GM12801 (cell line): ENCODE measurements around the gene ACO1.

Source experiments
- TF ChIP-seq, protein P1 (sequence below): IDR thresholded peaks from one replicate; pipeline ENCODE4 v1.5.1; 2011; ENCODE audit warnings: control low read depth; ENCODE audit not compliant: insufficient read length; ENCODE audit errors: extremely low read depth

Gene ACO1

GRCh38 chr9:32398207-32398606, 13.8 kb downstream of the ACO1 start:
- TF ChIP-seq, protein P1, sequence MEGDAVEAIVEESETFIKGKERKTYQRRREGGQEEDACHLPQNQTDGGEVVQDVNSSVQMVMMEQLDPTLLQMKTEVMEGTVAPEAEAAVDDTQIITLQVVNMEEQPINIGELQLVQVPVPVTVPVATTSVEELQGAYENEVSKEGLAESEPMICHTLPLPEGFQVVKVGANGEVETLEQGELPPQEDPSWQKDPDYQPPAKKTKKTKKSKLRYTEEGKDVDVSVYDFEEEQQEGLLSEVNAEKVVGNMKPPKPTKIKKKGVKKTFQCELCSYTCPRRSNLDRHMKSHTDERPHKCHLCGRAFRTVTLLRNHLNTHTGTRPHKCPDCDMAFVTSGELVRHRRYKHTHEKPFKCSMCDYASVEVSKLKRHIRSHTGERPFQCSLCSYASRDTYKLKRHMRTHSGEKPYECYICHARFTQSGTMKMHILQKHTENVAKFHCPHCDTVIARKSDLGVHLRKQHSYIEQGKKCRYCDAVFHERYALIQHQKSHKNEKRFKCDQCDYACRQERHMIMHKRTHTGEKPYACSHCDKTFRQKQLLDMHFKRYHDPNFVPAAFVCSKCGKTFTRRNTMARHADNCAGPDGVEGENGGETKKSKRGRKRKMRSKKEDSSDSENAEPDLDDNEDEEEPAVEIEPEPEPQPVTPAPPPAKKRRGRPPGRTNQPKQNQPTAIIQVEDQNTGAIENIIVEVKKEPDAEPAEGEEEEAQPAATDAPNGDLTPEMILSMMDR, result no peak

DNA sequence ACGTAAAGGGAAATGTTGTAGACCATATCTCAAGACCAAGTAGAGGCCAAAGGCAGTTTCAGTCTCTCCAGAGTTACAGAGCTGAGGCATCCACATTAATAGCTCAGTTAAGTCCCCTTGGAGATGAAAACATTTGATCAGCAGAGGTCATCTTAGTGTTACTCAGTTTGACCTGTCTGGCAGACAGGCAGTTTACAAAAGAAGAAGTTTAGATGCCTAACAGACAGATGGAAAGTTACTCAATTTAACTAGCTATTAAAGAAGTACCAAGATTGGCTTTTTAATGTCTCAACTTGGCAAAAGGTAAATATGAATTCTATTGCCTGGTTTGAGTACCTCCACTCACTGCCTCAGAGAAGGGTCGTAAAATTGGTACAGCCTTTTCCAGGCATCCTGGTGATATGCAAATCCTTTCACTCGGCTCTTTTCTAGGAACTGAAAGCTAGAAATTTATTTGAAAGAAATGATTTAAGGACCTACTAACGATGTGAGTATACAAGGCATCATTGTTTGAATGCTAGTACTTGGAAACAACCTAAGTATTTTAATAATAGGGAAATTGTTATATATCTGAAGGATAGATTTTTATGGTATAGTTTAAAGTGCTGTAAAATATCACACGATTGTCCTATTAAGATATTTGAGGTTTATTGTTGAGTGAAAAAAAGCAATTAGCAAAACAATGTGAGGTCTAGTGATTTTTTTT, 14.8 kb downstream of the ACO1 start:
- TF ChIP-seq, protein P1, result no peak

DNA sequence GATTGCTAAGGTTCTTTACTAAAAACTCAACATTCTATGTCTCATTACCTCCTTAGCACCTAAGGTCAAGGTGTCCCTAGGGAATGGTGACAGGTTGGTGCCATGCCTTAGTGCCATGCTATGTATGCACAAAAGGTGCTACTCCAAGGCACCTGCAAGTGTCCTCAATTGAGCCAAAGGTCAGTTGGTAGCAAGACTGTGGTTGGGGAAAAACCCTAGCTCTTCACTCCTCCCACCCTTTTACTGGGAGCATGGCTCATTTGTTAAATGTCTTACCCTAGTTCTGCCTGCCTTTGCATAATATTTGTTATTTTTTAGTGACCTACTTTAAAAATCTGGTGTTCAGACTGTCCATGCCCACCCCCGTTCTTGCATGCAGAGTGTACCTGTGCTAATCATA, 17.0 kb downstream of the ACO1 start:
- TF ChIP-seq, protein P1, result no peak

DNA sequence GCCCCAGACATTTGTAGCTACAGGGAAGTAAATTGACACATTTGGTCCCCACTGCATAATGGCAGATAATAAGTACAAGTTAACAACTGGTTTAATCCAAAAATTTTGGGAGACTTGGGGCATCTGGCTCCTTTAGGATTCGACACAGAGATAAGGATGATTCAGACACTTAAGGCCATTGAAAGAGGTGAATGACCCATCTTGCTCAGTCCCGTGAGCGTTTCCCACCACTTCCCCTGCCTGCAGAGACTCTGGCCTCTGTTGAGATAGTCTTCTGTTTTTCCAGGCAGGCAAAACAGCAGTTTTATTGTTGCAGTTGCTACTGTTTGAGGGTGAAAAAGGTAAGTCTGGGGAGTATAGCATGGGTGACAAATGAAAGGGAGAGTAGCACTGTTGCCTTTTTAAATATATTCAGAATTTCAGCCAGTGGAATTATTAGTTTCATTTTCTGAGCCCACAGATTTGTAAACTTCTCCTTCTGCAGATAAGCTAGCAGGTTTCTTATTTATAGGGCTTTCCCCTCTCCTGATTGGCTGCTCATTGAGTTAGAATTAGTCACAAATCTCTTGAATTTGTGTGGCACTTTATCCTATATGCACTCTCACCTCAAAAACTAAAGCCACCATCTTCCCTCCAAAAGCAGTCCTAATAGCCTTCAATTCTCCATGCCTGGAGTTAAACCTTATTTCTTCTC, 19.3 kb downstream of the ACO1 start:
- TF ChIP-seq, protein P1, result no peak

DNA sequence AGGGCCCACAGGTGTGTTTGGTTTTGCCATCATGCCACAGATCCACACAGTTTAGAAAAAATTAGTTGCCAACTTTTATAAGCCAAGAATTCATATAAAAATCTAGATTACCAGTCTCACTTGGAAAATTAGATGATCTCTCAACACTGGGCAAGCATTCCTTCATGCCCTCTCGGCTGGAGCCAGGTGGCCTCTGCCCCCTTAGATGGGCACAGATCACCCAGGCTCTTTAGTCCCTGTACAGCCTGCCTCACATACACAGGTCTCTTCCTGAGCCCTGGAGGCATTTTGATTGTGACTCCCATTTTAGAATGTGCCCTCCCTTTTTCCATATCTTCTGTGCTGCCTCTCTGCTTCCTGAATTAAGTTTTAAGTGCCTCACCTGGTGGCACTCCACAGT, 20.0 kb downstream of the ACO1 start:
- TF ChIP-seq, protein P1, result no peak

DNA sequence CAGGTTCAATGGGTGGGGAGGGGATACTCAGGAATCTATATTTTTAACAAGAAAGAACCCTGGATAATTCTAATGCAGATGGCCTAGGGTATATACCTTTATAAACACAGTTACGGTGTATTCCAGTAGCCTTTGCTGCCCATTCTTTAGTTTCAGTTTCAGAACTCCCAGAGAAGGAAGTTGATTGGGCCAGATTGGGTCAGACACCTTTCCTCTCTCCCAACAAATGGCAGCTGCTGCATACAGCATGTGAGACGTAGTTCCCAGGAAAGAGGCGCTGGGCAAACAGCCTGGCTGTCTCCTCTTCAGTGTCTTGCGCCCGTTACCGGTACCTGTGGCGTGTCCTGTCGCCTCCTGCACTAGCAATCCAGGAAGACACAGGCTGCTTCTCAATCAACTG, 20.4 kb downstream of the ACO1 start:
- TF ChIP-seq, protein P1, result no peak

- TF ChIP-seq, protein P1, result no peak
Observed at GRCh38 chr9:32405506-32405905, 21.1 kb downstream of the ACO1 start.
